Stomach smooth muscle (tissue), 2 donors: ENCODE results near the gene ATP1A4.

Source experiments
- H3K27ac ChIP-seq: one replicate; pipeline ENCODE4 v1.7.0; 2013; ENCODE audit warnings: mild to moderate bottlenecking, low read length, inconsistent platforms
- H3K27me3 ChIP-seq, 2 donors: one replicate each; pipeline ENCODE4 v1.7.0; 2013; ENCODE audit warnings: low read length in 2 of 2; ENCODE audit not compliant: insufficient read depth in 2 of 2, control insufficient read depth in 1 of 2
- H3K36me3 ChIP-seq, 2 donors: one replicate each; pipeline ENCODE4 v1.7.0; 2013; ENCODE audit warnings: low read length in 2 of 2; ENCODE audit not compliant: control insufficient read depth in 2 of 2, insufficient read depth in 2 of 2
- H3K4me1 ChIP-seq: one replicate; pipeline ENCODE4 v1.7.0; 2013; ENCODE audit warnings: low read length; ENCODE audit not compliant: control insufficient read depth, insufficient read depth
- H3K4me3 ChIP-seq, 2 donors: one replicate each; pipeline ENCODE4 v1.7.0; 2013; ENCODE audit warnings: low read length in 2 of 2
- H3K9ac ChIP-seq, 2 donors: one replicate each; pipeline ENCODE4 v1.7.0; 2013; ENCODE audit warnings: low read length in 2 of 2, mild to moderate bottlenecking in 1 of 2
- H3K9me3 ChIP-seq, 2 donors: one replicate each; pipeline ENCODE4 v1.7.0; 2013; ENCODE audit warnings: low read length in 2 of 2; ENCODE audit not compliant: control insufficient read depth in 2 of 2
- donor health status: healthy.
- donor health status: Pancreatic carcinoma.

Gene ATP1A4

DNA sequence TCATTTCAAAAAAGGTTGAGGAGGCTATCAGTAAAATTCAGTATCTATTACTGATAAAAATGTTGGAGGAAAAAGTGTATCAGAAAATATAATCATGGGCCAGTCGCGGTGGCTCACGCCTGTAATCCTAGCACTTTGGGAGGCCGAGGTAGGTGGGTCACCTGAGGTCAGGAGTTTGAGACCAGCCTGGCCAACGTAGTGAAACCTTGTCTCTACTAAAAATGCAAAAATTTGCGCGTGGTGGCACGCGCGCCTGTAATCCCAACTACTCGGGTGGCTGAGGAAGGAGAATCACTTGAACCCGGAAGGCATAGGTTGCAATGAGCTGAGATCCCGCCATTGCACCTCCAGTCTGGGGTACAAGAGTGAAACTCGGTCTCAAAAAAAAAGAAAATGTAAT lies 5.3 kb upstream of the ATP1A4 start:
- Histone ChIP-seq H3K9ac (no peak overlapping the region), H3K27ac (no peak overlapping the region), H3K4me3 (no peak overlapping the region)

DNA sequence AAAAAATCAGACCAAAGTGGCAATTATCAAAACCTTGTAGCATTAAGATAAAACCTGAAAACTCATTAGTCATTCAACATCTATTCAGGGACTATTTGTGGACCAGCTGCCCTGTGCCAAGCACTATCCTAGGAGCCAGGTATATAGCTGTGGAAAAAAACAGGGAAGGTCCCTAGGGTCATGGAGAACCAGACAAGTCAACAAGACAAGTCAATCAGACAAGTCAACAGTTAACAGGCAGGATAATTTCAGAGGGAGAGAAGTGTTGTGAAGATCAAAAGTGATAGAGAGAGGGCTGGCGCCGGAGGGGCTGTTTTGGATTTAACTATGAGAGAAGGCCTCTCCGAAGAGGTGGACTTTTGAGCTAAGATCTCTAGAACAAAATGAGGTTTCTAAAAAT lies 3.3 kb upstream of the ATP1A4 start:
- no peak overlapping the region for H3K27ac ChIP-seq
- H3K4me3 ChIP-seq = no peak overlapping the region
- H3K4me1 ChIP-seq = no peaks in the 10 kb centered on the region
- H3K9ac ChIP-seq = no peak overlapping the region
- H3K9me3 ChIP-seq = no peaks in the 10 kb centered on the region
- H3K36me3 ChIP-seq = no peaks in the 10 kb centered on the region
- H3K27me3 ChIP-seq = no peaks in the 10 kb centered on the region

More for the DNA sequence above, 5.3 kb upstream of the ATP1A4 start:
- H3K27me3 ChIP-seq = no peaks in the 10 kb centered on the region
- H3K4me1 ChIP-seq = no peaks in the 10 kb centered on the region
- no peaks in the 10 kb centered on the region for H3K9me3 ChIP-seq
- H3K36me3 ChIP-seq = peaks cover 7% of the 10 kb centered on the region in 2 donors

DNA sequence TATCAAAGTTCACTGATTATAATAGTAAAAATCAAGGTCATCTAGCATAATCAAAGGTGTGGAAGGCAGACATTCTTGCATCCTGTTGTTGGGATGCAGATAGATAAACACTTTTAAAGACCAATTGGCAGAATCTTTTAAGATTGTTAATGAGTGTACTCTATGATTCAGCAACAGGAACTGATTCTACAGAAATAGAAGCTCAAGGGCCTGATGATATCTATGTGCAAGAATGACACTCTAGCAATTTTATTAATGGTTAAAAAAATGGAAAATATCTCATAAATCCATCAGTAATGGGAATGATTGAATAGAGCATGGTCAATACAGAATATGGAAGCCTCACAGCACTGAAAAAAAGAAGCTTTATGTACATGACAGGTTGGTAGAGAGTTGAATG lies 2.2 kb upstream of the ATP1A4 start:
- H3K9me3 ChIP-seq = no peaks in the 10 kb centered on the region
- H3K36me3 ChIP-seq = no peaks in the 10 kb centered on the region
- no peaks in the 10 kb centered on the region for H3K27me3 ChIP-seq
- no peak overlapping the region for H3K4me3 ChIP-seq
- no peaks in the 10 kb centered on the region for H3K4me1 ChIP-seq
- no peak overlapping the region for H3K9ac ChIP-seq
- H3K27ac ChIP-seq = no peak overlapping the region

DNA sequence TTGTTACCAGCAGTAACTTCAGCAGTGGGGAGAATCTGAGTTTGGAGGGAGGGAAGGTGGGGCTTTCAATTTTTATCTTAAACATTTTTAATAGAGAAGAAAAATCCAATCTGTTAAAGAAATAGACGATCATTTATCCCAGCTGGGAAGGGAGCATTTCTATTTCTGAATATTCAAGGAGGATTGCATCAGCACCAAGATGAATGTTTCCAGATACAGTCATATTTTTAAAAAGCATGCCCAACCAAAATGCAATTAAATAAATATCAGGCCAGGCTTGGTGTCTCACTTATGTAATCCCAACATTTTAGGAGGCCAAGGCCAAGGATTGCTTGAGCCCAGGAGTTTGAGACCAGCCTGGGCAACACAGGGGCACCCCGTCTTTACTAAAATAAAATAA lies 1.7 kb upstream of the ATP1A4 start:
- Histone ChIP-seq H3K4me3 (no peak overlapping the region), H3K9ac (no peak overlapping the region), H3K27ac (no peak overlapping the region), H3K4me1 (no peaks in the 10 kb centered on the region), H3K27me3 (no peaks in the 10 kb centered on the region), H3K9me3 (no peaks in the 10 kb centered on the region), H3K36me3 (no peaks in the 10 kb centered on the region)

DNA sequence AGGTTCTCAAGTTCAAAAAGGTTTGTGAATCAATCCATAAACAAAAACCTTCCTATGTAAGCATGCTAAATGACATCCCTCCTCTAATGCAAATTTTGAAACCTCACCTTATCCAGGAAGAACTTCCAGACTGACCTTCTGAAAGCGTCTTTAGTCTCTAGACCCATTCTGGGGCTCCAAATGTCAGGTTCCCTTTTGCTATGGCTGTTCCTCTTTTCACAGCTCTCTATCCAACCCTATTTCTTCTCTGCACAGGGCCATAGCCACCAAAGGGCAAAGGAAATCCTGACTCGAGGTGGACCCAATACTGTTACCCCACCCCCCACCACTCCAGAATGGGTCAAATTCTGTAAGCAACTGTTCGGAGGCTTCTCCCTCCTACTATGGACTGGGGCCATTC lies 3.4 kb downstream of the ATP1A4 start:
- H3K36me3 ChIP-seq = no peaks in the 10 kb centered on the region
- no peaks in the 10 kb centered on the region for H3K9me3 ChIP-seq
- H3K9ac ChIP-seq = no peak overlapping the region
- no peak overlapping the region for H3K27ac ChIP-seq
- no peaks in the 10 kb centered on the region for H3K4me1 ChIP-seq
- H3K4me3 ChIP-seq = no peak overlapping the region
- no peaks in the 10 kb centered on the region for H3K27me3 ChIP-seq

DNA sequence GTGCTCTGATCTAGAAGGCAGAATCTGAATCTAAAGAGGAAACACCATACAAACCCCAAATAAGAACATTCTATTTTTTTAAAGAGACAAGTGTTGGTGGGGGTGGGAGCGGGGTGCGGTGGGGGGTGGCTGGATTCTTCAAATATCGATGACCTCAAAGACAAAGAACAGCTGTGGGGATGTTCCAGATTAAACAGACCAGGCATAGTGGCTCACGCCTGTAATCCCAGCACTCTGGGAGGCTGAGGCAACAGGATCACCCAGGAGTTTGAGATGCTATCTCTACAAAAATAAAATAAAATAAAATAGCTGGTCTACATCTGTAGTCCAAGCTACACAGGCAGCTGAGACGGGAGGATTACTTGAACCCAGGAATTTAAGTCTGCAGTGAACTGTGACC lies 5.0 kb downstream of the ATP1A4 start:
- Histone ChIP-seq H3K27ac (no peak overlapping the region), H3K4me1 (no peaks in the 10 kb centered on the region), H3K9ac (no peak overlapping the region), H3K9me3 (no peaks in the 10 kb centered on the region), H3K27me3 (no peaks in the 10 kb centered on the region), H3K4me3 (no peak overlapping the region), H3K36me3 (no peaks in the 10 kb centered on the region)

DNA sequence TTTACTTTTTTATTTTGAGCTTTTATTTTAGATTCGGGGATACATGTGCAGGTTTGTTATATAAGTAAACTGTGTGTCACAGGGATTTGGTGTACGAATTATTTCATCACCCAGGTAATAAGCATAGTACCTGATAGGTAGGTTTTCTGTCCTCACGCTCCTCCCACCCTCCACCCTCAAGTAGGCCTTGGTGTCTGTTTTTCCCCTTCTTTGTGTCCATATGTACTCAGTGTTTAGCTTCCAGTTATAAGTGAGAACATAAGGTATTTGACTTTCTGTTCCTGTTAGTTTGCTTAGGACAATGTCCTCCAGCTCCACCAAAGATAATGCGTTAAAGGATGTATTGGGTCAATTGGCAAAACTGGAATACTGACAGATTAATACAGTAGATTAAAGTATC lies 5.8 kb downstream of the ATP1A4 start:
- H3K27me3 ChIP-seq = no peaks in the 10 kb centered on the region
- no peaks in the 10 kb centered on the region for H3K9me3 ChIP-seq
- no peak overlapping the region for H3K9ac ChIP-seq
- H3K36me3 ChIP-seq = no peaks in the 10 kb centered on the region
- H3K27ac ChIP-seq = no peak overlapping the region
- no peak overlapping the region for H3K4me3 ChIP-seq
- H3K4me1 ChIP-seq = no peaks in the 10 kb centered on the region

DNA sequence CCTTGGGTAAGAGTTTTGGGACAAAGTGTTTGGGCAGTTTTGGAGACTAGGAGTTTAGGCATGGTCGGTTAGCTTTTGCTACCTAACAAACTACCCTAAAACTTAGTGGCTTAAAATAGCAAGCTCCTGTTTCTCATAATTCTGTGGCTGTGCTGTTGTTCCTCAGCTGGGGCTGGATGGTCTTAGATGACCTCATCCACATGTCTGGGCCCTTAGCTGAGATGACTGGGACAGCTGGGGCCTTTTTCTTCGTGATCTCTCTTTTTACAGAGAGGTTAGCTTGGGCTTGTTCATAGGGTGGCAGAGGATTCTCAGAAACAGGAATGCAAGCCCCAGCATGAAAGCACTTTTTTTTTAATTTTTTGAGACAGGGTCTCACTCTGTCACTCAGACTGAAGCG lies 6.6 kb downstream of the ATP1A4 start:
- no peak overlapping the region for H3K9ac ChIP-seq
- no peaks in the 10 kb centered on the region for H3K36me3 ChIP-seq
- H3K4me3 ChIP-seq = no peak overlapping the region
- H3K27ac ChIP-seq = no peak overlapping the region
- H3K9me3 ChIP-seq = no peaks in the 10 kb centered on the region
- no peaks in the 10 kb centered on the region for H3K27me3 ChIP-seq
- no peaks in the 10 kb centered on the region for H3K4me1 ChIP-seq

DNA sequence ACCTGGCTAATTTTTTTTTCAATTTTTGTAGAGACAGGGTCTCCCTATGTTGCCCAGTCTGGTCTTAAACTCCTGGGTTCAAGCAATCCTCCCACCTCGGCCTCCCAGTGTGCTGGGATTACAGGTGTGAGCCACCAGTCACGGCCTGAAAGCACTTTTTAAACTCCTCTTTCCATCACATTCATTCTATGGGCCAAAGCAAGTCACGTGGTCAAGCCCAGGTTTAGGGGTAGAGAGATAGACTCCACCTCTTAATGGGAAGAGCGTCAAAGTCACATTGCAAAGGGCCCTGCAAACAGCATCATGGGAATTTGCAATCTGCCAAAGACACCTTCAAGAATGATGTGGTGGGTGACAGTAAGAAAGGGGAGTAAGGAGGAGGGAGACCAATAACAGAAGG lies 7.1 kb downstream of the ATP1A4 start:
- Histone ChIP-seq H3K9me3 (no peaks in the 10 kb centered on the region), H3K27me3 (no peaks in the 10 kb centered on the region), H3K36me3 (no peaks in the 10 kb centered on the region), H3K4me3 (no peak overlapping the region), H3K9ac (no peak overlapping the region), H3K4me1 (no peaks in the 10 kb centered on the region), H3K27ac (no peak overlapping the region)

DNA sequence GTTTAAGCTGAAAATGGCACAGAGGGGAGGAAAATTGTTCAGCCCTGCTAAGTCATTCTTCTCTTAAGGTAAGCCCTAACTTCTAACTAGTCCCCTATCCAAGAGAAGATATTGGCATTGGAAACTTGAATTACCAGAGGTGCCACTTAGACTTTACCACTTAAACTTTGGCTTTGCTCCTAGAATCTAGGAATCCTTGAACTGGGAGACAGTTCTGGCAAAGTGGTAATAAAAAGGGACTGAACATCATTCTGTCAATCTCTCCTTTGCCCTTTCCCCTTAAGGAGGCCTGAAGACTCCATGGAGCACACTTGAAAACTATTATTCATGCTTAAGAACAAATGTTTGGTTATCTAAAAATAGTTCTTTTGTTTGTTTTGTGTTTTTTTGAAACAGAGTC lies 8.4 kb downstream of the ATP1A4 start:
- H3K27ac ChIP-seq = no peak overlapping the region
- no peaks in the 10 kb centered on the region for H3K27me3 ChIP-seq
- no peak overlapping the region for H3K4me3 ChIP-seq
- no peaks in the 10 kb centered on the region for H3K4me1 ChIP-seq
- no peaks in the 10 kb centered on the region for H3K9me3 ChIP-seq
- no peaks in the 10 kb centered on the region for H3K36me3 ChIP-seq
- no peak overlapping the region for H3K9ac ChIP-seq

DNA sequence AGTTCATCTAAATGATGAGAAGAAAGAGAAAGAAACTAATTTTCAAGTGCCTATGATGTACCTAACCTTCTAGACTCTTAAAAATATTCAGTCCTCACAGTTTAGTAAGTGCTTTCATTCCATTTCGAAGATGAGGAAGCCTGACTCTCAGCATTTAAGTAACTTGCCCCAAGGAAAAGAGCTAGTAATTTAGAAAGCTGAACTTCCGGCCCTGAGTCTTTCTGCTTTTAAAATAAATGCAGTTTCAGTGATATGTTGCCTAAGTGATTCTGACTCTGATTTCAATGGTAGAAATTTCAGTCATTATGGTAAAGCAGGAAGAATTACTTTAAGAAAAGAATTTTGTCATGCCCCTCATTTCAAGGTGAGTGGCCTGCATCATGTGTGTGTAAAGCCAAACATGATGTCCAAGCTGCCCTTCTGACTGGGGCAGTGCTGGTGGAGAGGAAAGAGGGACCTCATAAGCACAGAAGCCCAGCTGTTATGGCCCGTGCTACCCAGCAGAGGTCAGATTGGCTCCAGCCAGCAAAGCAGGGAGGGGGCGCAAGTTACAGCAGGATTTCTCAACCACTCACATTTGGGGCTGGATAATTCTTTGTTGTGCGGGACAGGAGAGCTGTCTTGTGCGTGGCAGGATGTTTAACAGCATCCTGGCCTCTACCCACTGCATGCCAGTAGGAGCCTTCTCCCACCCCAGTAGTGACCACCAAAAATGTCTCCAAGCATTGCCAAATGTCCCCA lies 10.7 kb downstream of the ATP1A4 start:
- Histone ChIP-seq H3K9me3 (no peaks in the 10 kb centered on the region), H3K4me3 (no peak overlapping the region), H3K36me3 (no peaks in the 10 kb centered on the region), H3K4me1 (no peaks in the 10 kb centered on the region), H3K9ac (no peak overlapping the region), H3K27ac (no peak overlapping the region), H3K27me3 (no peaks in the 10 kb centered on the region)
